NCI-H1694 (cell line): ENCODE data around the gene AFF3.
"Not testable (repeated sequence)": the region's sequence is repeated elsewhere in the genome, so short reads cannot be mapped to it uniquely, and the experiment has no call there.

Experiments used
- DNase-seq: peaks from one replicate; lab custom pipeline; 2025; lab: John Stamatoyannopoulos, UW

Gene AFF3

GRCh38 chr2:99970292-99970868, 172.0 kb downstream of the AFF3 start:
- DNase-seq: no peak

GRCh38 chr2:99961196-99961913, 181.0 kb downstream of the AFF3 start:
- no peak for DNase-seq

GRCh38 chr2:99960790-99961189, 181.6 kb downstream of the AFF3 start:
- DNase-seq: no peak

- no peak for DNase-seq
These were observed 182.1 kb downstream of the AFF3 start for GRCh38 chr2:99960291-99960690.

GRCh38 chr2:99959261-99960014, 183.0 kb downstream of the AFF3 start:
- DNase-seq: no peak

- no peak for DNase-seq
These were observed 184.9 kb downstream of the AFF3 start for GRCh38 chr2:99957332-99958133.

GRCh38 chr2:99956232-99957030, 186.0 kb downstream of the AFF3 start:
- DNase-seq: no peak

GRCh38 chr2:99953750-99954149, 188.6 kb downstream of the AFF3 start:
- no peak for DNase-seq

- no peak for DNase-seq
These were observed 192.4 kb downstream of the AFF3 start for GRCh38 chr2:99949963-99950362.

DNA sequence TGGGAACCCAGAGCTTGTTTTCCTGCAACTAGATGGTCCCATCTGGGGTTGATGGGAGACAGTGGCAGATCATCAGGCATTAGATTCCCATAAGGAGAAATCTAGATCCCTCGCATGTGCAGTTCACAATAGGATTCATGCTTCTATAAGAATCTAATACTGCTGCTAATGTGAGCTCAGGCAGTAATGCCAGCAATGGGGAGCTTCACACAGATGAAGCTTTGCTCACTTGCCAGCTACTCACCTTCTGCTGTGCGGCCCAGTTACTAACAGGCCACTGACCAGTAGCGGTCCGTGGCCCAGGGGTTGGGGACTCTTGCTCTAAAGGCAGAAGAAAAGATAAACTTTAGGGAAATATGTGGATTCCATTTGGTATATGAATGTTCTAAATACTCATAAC, 192.9 kb downstream of the AFF3 start:
- no peak for DNase-seq

GRCh38 chr2:99948010-99948409, 194.4 kb downstream of the AFF3 start:
- no peak for DNase-seq

- DNase-seq: not testable (repeated sequence)
These were observed 195.0 kb downstream of the AFF3 start for GRCh38 chr2:99947366-99947765.

- DNase-seq: no peak
These were observed 198.4 kb downstream of the AFF3 start for GRCh38 chr2:99944019-99944418.

DNA sequence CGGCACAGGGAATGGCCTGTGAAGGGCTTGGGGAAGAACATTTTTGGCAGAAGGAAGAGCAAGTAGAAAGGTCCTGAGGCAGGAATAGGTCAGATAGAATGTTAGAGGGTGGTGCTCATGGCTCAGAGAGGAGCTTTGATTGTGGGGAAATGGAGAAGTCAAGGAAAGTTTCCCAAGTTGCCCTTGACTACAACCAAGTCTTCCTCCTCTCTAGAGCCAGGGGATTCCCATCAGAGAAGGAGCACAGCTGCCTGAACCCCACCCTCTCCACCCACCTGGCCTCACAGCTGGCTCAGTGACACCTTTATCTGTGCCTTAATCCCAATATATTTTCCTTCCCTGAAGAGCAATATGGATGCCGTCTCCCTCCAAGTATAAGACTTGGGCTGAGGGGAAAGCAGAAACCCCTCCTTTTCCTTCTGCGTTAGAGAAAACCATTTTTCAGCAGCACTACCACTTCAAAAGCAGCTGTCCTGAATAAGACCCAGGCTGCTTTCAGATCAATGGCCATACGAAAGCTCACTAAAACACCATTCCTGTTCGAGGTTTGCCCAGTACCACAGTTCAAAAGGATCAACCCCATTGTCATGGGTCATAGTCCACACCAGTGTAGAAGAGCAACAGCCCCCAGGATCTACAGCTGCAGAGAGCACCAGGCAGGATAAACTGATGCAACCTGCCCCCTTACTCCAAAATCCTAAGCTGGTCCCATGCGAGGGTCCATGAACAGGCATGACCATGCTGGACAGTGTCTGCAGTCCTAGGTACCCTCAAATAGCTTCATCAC, 199.6 kb downstream of the AFF3 start:
- DNase-seq: no peak

DNA sequence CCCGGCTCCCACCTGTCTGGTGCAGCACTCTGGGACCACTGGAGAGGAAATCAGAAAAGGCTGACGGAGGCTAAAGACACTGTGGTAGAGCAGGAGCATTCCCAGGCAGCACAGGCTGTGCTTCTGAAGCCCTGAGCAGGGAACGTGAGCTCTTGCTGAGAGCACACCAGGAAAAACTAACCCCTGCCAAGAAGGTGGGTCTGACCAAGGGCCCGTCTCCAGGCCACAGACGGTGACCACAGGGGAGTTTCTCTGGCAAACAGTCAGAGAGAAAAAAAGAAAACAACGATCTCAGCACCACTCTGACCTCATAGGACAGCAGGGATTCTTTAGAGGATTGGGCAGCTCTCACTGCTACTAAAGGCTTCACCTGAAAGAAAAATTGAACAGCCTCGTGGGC, 201.4 kb downstream of the AFF3 start:
- DNase-seq: no peak

DNA sequence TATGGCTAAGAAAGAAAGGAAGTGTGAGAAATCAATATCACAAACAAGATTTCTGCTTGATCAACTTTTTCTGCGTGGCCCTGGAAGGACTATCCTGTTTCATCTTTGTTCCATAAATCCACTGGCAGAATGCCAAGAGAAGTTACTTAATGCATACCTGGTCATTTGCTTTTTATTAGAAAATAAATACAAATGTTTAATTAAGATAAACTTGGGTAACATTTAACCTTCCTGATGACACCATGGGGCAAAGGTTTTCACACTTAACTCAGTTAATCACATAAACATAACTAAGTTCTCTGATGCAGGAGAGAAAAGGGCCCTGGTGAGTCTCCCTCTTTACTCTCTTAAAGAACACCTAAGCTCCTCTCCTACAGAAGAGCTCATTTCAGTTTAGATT, 203.3 kb downstream of the AFF3 start:
- DNase-seq: no peak

GRCh38 chr2:99938250-99938649, 204.1 kb downstream of the AFF3 start:
- DNase-seq: no peak

DNA sequence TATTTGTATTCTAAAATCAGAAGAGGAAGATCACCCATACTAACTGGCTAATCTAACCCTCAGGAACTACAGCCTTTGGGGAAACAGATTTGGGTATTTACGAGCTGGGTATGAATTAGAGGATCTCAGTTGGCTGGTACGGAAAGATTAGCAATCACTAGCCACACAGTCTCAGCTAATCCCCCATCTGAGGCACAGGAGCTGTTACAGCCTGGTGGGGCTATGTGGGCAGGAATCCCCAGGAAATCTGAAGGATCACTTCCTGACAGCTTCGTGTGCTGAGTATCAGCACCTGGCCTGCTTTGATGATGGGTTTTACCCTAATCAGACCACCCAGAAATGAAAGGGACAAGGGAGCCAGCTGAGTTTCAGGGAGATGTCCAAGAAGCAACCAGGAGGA, 206.3 kb downstream of the AFF3 start:
- no peak for DNase-seq

DNA sequence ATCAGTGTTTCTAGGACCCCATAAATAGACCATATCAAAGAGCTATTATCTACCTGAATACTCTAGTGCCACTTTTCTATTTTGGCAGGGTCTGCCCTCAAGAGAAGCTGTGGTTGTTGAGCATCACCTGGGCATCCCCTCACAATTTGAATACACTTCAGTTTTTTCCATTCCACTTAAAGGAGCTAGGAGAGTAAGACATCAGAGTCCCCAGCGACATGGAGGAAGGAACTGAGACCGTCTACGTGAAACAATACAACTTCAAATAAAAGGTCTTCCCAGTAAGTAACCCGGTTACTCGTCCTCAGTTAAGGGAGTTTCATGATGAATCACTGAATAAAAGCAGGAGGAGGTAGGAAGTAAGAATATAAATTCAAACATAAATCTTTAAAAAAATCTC, 206.7 kb downstream of the AFF3 start:
- no peak for DNase-seq

DNA sequence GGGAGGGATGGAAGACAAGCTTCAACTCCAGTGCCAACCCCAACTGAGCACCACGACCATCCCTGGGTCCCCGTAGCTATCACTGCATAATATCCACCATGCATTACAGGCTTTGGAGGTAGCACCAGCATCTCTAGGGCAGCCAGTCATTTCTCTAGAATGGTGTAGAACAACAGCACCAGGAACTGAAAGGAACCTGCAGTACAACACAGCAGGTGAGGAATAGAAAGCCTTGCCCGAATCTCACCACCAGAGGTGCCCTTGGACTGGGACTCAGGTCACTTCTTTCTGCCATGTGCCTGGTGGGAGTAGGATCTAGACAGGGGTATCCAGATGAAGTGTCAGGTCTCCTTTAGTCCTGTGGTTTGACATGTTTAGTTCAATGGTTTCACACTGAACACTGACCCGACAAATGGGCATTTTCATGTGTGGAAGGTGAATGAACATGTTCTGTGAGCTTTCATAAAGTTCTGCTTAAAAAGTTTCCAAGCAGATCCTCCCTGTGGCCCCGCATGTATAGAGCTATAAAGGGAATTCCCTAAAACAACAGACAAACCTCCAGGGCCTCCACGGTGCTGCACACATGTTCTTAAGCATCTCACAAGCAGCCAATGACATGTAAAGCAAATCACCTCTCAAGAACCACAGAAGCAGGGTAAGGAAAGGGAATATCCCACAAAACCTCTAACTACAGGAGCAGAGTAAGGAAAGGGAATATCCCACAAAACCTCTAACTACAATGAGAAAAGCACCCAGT, 208.3 kb downstream of the AFF3 start:
- DNase-seq: no peak
